ENCODE results near the gene TP73.
"Not testable (repeated sequence)": the region's sequence is repeated elsewhere in the genome, so short reads cannot be mapped to it uniquely, and the experiment has no call there.

The TP73 gene

DNA sequence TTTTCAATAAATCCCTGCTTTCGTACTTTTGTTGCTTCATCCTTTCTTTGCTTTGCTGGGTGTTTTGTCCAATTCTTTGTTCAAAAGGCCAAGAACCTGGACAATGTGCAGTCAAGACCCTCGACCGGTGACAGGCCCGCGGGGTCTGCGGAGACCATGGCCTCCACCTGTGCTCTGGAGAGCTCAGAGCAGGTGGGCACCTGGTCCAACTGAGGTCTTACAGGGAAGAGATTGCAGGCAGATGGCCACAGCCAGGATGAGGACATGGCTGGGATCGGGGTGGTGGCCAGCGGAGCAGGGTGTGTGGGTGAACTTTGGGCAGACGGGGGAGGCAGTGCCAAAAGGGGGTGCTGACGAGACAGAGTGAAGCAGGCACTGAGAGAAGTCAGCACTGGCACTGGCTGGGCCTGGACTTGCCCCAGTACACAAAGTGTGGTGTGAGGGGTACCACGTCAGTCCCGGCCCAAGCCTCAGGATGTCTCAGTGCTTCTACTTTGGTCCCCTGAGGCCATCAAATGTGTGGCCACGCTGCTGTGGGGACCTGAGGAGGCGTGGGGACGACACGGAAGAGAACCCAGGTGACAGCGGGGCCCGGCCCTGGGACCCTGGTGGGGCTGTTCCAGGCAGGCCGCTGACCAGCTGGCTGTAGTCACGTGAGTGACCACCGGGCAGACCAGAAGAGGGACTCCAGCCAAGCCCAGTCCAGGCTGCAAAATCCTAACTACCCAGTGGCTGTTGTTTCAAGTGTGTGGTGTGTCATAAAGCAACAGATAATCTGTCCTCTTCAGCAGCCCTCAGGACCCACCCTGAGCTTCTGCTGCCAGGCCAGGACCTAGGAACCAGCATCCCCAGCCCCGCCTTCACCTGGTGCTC, 89.5 kb downstream of the TP73 start:
- DNase-seq: no peak

DNA sequence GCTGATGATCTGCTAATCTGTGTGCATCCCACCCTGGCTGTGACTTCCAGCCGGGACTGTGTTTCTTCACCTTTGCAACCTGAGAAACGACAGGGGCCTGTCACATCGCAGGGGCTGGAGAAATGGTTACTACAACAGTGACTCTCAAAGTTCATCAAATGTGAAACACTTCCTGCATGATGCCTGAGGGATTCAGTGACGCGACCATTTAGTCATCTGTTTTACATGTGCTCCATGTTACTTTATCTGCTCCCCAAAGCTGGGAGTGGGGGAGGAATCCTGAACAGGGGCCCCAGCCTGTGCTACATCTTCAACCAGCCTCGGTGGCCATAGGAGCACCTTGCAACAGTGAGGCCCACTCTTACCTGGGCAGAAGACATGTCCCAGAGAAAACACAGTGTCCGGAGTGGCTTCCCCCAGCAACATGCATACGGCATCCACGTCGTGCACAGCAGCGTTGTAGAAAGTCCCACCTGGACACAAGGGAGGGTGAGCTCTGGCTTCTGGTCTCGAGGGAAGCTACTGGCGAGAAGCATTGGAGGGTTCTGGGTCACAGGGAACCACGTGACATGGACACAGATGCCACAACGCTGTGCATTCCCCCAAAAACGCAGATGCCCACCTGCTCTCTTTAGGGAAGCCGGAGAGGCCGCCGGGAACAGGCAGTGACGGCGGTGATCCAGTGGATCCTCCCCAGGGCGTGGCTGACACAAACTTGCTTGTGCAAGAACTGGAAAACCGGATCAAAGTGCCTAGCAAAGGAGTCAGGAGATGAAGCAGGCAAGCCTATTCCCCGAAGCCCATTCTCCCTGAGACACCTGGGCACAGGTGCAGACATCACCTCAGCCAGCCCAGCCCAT, 90.4 kb downstream of the TP73 start:
- DNase-seq: no peak

DNA sequence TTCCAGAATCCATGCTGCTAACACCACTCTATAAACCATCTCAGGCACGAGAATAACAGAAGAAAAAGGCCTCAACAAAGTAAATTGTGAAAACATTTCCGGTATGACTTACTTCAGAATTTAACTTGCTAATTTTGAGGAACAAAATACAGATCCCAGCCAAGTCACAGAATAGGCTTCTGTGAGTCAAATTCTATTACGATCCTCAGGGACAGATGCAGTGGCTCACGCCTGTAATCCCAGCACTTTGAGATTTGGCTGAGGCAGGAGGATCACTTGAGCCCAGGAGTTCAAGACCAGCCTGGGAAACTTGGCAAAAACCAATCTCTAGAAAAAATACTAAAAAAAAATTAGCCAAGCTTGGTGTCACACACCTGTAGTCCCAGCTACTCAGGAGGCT, 91.1 kb downstream of the TP73 start:
- no peak for DNase-seq

DNA sequence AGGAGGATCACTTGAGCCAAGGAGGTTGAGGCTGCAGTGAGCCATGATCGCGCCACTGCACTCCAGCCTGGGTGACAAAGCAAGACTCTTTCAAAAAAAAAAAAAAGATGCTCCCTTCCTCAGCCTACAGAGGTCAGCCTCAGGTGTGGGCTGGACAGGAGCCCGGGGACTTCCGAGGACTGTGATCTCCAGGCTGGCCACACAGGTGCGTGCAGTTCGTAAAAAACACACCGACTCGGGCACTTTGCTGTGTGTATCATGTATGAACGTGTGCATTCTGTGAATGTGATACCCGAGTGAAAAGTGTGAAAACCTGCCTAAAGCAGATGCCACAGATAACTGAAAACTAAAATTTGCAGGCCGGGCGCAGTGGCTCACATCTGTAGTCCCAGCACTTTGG, 91.5 kb downstream of the TP73 start:
- DNase-seq: no peak

DNA sequence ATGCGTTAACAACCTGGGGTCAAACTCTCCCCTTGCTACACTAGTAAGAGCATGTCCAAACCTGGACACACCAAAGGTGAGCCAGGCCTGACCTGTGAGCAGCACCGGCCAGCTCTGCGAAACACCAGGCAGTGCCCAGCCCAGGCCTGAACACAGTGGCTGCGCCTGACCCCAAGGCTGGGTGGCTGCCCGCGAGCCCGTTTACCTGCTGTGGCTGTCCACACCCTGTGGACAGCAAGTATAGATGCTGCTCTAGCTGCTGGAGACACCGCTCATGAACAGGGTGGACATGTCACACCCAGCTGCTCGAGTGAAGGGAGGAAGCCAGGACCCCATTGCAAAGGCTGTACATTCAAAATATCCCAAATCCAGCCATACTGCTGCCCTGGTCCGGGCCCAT, 92.3 kb downstream of the TP73 start:
- DNase-seq: no peak

DNA sequence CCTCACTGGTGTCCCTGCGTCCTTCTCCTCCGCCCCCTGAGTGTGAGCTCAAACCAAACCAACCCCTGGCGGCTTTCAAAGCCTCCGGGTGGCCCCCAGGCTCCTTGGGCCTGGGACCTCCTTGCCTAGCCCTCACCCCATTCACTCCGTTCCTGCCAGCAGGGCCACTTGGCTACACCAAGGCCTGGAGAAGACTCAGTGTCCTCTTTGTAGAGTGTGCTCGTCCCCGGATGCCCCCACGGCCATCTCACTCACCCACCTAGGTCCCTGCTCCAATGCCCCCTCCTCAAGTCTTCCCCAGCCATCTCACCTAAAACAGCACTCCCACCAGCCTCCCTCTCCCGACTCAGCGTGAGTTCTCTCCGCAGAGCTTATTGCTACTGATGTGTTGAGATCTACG, 92.8 kb downstream of the TP73 start:
- no peak for DNase-seq

DNA sequence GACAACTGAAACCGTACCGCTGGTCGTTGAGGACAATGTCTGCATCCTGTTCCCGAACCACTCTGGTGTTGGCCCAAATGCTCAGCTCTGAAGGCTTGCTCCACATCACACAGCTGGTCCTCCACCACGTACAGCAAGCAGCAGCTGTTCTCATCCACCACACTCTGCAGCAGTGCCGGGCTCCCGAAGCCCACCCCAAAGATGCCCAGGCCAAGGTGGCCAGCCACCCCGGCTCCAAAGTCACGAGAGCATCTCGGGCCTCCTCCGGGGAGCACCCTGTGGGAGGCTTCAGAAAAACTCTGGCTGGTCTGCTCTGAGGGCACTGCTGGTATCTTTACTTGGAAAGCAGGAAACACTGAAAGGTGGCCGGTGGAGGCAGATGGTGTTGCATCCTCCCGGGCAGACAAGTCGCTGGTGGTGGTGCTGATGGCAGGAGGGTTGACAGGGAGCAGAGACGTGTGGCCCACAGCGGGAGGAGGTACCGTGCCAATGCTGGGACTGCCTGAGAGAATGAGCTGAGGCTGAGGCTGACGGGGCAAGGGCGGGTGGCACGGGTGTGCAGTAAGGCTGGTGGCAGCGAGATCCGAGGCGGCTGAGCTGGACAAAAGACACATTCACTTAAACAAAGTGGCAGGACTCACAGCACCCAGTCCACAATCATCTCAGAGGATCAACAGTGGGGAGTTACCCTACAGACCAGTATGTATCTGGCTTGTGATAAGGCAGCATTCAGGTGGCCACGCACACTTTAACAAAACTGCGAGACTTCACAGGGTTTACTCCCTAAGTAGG, 93.5 kb downstream of the TP73 start:
- peak in 15 of 58 donors; percentile 9 to 48 (median 23) for DNase-seq

DNA sequence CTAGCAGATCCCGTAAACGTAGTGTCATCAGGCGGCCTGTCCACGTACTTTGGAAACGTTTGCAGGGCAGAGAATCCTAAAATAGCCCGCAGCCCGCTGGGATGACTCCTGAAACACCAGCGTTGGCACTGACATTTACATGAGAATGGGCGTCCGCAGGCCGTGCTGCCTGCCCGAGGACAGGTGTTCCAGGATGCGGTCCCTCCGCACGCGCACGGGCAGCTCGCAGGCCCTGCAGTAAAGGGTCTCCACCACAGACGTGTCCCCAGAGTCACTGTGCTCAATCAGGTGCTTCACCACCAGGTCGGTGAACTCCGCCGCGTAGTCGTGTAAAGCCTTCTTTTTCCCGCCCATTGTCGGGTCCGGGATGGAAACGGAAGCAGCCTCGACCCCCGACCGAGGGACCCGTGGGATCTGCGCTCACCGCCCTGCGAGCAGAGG, 94.1 kb downstream of the TP73 start:
- DNase-seq: no peak

DNA sequence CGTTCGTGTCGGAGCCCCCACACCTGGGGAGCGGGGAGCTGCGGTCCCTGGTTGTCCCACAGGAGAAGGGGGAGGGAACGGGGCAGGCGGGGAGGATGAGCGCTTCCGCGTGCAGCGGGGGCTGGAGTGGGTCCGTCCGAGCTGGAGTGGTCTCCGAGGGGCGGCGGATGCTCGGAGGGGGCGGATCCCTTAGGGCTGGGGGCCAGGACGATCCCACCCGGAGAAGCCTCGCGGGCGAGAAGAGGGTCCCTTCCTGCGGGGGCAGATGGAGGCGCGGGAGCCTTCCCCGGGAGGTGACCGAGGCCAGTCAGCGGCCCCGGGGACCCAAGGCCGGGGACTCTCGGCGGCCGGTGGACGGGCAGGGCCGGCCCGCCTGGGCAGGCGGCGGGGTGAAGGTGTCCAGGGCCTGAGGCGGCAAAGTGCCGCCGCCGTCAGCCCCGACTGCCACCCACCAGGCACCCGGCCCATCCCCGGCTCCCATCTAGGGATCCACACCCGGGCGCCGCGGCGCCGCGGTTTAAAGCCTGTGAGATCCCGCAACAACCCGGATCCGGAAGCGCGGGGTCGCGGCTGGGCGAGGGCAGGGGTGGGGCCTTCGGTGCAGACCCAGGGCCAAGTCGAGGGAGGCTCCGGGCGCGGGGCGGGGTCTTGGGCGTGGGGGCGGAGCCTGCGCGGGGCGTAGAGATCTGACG, 94.7 kb downstream of the TP73 start:
- peak in 56 of 58 donors; percentile 49 to 92 (median 80) for DNase-seq

DNA sequence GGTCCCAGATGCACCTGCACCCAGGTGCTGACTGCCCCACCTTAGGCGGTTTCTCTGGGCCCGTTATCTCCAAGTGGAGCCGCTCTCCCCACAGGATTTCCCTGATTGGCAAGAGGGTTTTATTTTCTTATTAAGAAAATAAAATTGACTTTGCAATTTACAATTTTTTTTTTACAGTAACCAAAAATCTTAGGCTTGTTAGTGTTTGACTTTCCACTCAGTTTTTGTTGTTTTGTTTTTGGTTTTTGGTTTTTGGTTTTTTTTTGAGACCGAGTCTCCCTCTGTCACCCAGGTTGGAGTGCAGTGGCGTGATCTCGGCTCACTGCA, 95.2 kb downstream of the TP73 start:
- no peak for DNase-seq

DNA sequence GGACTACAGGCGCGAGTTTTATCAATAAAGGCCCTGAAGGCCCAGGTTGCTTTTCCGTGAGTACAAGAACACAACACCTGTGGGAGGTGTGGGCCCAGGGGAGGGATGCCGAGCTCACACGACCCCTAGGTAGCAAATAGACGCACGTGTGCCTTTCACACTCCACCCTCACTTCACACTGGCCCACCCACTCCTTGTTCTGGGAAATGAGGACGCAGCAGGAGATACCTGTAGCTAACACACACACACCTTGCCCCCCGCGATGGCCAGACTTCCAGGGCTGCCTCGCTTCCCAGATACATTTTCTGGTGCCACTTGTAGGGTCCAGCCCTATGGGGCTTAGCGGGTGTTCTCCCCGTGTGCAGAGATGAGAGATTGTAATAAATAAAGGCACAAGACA, 95.6 kb downstream of the TP73 start:
- DNase-seq: no peak

DNA sequence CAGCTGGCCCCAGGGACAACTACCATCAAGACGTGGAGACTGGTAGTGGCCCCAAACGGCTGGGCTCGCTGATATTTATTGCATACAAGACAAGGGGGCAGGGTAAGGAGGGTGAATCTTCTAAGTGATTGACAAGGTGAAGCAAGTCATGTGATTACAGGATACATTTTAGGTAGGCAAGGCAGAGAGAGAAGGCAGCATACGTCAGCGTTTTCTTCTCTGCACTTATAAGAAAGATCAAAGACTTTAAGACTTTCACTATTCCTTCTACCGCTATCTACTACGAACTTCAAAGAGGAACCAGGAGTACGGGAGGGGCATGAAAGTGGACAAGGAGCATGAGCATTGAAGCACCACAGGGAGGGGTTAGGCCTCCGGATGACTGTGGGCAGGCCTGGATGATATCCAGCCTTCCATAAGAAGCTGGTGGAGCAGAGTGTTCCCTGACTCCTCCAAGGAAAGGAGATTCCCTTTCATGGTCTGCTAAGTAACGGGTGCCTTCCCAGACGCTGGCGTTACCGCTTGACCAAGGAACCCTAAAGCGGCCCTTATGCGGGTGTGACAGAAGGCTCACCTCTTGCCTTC, 96.1 kb downstream of the TP73 start:
- DNase-seq: not testable (repeated sequence)

DNA sequence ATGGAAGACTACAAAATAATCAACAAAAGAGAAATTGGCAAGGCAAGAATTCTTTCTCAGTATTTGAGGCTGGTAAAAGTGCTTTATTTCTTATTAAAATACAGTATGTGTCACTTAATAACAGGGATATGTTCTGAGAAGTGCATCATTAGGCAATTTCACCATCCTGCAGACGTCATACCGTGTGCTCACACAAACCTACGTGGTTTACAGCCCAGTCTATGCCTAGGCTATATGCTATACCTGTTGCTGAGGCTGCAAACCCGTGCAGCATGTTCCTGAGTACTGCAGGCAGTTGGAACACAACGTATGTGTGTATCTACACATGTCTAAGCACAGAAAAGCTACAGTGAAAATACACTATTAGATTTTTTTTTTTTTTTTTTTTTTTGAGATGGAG, 97.2 kb downstream of the TP73 start:
- DNase-seq: no peak

DNA sequence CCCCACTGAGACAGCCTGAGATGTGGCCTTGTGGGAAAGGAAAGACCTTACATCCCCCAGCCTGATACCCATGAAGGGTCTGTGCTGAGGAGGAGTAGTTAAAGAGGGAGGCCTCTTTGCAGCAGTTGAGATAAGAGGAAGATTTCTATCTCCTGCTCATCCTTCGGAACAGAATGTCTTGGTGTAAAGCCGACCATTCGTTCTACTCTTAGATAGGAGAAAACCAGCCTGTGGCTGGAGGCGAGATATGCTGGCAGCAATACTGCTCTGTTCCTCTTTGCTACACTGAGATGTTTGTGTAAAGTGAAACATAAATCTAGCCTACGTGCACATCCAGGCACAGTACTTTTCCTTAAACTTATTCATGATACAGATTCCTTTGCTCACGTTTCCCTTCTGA, 98.4 kb downstream of the TP73 start:
- DNase-seq: no peak

DNA sequence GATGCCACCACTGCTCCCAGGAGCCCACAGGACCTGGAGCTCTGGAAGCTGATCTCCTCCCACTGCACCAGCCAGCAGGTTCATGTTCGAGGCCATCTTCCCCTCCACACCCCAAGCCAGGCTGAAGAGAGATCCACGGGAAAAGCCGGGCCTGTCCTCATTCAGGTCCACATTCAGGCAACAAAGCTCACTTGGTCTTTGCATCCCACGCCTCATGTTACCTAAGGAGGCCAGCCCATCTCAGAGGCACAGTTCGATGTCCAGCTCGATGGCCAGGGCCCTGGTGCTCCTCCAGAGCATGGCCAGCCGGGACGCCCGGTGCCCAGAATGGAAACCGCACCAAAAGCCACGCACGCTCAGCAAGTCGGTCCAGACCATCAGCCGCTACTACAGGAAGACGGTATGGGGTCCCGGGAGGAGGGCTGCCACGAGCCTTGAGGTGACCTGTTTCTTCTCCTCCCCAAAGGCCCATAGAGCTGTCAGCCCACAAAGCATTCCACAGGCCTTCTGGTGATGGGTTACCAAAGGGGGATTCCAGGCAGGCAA, 100.2 kb downstream of the TP73 start, which contains the start of gene CCDC27:
Gene CCDC27 (plus strand): TSS at position 51 of the 546 bp plus-strand sequence. CDS start 32 bp downstream, at position 83.
- DNase-seq: no peak

DNA sequence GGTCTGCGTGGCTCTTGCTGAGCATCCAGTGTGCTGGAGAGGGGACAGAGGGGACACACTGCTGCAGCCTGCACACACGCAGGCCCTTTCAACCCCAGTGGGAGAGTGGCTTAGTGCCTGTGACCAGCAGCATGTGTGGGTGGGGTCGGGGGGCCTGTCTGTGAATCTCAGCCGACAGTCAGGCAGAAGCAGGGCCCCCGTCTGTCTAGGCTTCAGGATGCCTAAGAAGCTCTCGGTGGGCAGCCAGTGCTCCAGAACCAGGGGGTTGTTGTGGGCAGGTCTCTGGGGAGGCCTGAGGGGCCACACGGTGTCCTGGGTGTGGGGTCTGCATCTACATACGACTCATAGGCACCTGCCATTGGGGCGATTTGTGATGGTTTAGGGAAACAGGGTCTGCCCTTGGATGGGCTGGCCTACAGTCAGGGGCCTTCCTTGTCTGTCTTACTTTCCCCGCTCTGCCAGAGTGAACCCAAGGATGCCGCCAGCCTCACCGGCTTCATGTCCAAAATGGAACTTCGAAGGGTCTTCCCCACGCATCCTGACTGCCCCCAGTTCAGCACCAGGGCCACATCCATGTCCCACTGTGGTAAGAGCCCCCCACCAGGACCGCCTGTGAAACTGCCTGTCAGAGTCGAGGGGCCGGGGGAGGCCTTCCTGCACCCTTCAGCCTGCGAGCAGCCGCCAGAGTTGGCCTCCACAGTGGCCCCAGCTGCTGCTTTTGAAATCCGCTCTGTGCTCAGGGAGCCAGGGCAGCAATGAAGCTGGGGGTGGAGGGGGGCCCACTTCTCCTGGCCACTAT, 101.5 kb downstream of the TP73 start:
- no peak for DNase-seq

DNA sequence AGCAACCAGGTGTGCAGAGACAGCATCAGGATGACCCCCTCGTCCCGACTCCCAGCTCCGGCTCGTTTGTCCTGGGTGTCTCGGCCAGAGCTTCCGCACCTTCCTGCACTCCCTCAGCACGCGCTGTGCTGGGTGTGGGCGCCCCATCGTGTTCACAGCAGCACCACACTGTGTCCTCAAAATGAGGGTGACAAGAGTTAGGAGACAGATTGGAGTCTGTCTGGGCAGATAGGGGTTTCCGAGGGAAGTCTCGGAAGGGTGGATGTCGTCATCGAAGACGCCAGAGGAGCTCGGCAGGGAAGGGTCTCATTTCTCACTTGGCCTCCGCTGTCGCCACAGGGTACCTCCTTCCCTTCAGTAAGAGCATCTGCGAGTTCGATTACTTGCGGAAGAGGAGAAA, 104.1 kb downstream of the TP73 start:
- DNase-seq: no peak

DNA sequence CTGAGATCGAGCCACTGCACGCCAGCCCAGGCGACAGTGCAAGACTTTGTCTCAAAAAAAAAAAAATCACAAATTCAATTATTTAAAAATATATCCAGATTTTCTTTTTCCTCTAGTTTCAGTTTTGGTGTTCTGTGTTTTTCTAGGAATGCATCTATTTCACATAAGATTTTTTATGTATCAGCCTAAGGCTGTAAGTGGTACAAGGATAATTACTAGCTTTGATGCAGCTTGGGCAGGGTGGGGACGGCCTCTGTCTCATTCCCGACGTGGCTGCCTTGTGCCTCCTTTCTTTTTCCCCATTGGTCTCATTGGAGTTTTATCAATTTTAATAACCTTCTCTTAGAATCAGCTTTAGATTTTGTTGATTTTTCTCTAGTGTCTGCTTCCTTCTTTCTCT, 106.8 kb downstream of the TP73 start:
- DNase-seq: no peak

DNA sequence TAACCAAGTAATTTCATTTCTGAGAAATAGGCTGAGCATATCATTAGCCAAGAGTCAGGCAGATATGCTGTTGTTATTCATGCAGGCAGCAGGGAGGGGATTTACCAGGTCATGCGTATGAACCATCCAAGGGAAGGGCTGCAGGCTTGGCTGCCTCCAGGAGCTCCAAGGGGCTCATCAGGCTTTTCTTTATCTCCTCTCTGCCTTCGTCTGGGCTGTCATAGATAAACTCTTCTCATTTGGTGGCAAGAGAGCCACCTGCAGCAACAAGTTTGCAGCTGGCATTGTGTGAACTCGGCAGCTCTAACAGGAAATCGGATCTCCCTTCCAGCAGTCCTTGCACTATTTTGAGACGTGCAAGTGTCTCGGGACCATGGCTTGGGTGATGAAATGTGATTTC, 107.5 kb downstream of the TP73 start:
- no peak for DNase-seq

Data from anterior cingulate cortex (tissue), 58 donors.